ENCODE results near the gene ALKBH6. TPM values are rescaled to one million over a fixed set of nuclear protein-coding genes. Genes with fewer than 3 reads are reported as not detected.

Gene ALKBH6
- total RNA-seq, 1 donor from 2014 or later, result 7.3 TPM

- DNase-seq (ENCODE audit: low read depth in 2 of 2), result peak in 1 of 2 donors; percentile 44
Observed at GRCh38 chr19:36030264-36031148, 16.5 kb upstream of the ALKBH6 start.

GRCh38 chr19:36028313-36029041 is 14.5 kb upstream of the ALKBH6 start:
- DNase-seq (ENCODE audit: low read depth in 2 of 2), result no peak

DNA sequence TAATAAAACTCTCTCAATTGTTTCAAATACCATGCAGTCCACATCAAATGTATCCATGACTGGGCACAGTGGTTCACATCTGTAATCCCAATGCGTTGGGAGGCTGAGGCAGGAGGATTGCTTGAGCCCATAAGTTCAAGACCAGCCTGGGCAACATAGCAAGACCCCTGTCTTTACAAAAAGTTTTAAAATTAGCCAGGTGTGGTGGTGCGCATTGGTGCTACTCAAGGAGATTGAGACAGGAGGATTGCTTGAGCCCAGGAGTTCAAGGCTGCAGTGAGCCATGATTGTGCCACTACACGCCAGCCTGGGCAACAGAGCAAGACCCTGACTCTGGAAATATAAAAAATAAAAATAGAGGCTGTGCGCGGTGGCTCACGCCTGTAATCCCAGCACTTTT is 13.7 kb upstream of the ALKBH6 start:
- no peak for DNase-seq (ENCODE audit: low read depth in 2 of 2)

DNA sequence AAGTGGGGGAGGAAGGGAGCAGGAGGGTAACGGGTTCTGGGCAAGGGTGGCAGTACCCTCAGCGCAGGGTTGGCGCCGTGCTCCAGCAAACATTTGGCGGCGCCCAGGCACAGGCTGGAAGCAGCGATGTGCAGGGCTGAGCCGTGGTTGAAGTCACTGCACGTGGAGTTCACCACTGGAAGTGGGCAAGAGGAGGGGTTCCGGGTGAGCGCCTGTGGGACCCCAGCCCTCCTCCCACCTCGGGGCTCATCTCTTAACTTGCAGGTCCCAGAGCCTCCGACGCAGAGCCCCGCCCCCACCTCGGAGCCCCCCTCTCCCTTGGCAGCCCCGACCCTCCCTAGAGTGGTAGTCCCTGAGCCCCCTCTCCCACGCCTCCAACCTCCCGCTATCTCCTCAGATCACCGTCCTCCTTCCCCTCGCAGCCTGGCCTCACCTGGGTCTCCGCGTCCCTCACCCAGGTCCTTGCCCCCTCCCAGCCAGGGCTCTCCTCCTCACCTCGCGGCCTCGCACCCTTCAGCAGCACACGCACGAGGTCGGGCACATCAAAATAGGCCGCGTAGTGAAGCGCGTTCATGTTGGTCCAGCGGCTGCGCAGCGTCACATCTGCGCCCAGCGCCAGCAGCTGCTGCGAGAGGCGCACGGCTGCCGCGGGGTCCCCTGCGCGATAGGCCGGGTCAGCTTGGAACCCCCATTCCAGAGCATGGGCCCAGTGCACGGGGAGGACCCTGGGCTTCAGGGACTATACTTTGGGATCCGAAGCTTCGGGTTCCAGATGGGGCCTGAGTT is 12.3 kb upstream of the ALKBH6 start:
- no peak for DNase-seq (ENCODE audit: low read depth in 2 of 2)

DNA sequence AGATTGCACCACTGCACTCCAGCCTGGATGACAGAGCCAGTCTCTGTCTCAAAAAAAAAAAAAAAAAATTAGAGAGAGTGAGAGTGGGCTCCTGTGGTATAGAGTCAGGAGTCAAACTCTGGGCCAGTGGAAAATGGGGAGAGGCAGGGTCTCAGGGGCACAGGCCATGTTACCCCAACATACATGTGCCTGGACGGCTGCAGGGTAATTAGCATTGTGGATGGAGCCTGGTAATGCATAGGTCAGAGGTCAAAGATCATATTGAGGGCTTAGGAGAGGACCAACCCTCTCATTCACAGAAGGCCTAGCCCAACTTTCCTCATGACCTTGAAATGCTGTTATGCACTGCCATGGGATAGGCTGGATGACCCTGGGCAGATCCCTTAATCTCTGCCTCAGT is 11.5 kb upstream of the ALKBH6 start:
- DNase-seq (ENCODE audit: low read depth in 2 of 2), result no peak

GRCh38 chr19:36023432-36023831 is 9.4 kb upstream of the ALKBH6 start:
- no peak for DNase-seq (ENCODE audit: low read depth in 2 of 2)

DNA sequence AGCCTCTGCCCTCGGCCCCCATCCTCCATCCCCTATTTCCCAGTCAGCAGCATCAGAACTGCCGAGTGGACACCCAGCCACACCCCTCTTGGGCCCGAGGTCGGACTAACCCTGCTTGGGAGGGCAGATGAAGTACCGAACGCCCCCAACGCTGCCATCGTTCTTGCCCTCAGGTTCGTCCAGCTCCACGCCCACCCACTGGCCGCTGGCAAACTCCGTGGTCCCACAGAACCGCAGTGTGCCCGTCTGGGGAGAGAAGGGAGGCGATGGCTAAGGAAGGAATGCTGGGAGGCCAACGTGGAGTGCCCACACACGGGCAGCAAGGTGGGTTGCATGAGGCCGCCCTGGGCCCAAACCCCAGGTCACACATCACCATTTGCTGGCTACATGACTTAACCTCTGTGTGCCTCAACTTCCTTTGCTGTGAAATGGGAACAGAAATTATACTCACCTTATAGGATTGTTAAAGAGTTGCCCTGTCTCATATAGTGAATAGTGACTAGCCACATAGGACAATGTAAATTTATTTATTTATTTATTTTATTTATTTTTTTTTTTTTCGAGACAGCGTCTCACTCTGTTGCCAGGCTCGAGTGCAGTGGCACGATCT is 5.2 kb upstream of the ALKBH6 start:
- DNase-seq (ENCODE audit: low read depth in 2 of 2), result no peak

DNA sequence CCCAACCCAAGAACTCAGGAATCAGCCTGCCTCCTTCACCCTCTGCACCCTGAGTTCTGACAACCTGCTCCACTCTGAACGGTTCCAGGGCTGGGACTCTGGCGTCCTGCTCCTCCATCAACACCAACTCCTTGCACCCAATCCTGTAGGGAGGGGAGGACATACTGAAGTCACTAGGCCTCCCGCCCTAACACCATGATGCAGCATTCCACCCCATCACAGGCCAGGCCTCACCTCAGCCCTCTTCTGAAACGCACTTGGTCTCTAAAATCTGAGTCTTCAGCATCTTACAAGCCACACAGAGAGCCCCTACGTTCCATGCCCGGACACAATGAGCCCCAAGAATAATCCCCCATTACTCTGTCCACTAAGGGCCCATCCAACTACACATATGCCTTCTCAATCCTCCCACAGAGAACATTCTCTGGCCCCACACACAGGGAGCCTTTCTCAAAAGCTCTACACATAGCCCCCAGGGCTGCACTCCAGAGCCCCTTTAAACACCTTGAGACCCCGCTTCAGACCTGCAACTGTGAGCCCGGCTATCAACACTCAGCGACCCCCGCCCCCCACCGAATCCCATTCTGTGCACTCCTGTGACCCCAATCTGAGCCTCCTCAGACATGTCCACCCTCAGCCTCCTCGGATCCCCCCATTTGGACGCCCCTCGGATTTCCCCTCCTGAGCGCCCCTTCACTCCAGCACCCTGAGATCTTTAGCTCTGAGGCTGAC is 567 bp downstream of the ALKBH6 start:
- DNase-seq (ENCODE audit: low read depth in 2 of 2), result no peak

- no peak for DNase-seq (ENCODE audit: low read depth in 2 of 2)
Observed at GRCh38 chr19:36010402-36010801, 3.6 kb downstream of the ALKBH6 start.

DNA sequence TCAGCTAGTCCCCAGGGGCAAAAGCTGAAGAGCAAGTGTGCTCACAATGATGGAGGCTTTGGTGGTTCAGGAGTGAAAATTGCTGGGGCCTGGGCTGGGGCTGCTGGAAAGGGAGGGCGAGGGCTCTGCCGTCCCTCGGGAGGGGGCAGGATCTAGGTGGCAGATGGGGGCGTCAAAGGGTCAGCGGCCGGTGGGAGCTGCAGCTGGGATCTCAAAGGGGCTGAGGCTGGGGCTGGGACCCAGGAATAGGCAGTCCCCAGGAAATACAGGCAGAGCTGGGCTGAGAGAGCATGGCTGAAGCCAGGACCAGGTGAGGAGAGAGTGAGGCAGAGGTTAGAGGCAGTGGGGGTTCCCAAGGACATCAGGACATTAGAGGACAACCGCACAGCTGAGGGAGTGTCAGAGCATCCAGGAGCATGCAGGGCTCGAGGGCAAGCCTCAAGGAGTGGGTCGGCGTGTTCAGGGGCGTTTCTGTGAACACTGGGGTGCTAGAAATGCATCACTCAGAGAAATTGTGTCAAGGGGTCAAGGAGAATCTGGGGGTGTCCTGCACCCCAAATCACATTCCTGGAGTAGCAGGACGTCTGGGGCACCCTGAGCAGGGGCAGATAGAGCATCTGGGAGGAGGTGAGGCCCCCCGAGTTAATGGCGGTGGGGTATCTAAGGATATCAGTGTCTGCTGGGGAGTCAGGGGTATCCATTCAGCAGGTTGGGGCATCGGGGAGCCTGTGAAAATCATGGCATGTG is 4.2 kb downstream of the ALKBH6 start:
- no peak for DNase-seq (ENCODE audit: low read depth in 2 of 2)

DNA sequence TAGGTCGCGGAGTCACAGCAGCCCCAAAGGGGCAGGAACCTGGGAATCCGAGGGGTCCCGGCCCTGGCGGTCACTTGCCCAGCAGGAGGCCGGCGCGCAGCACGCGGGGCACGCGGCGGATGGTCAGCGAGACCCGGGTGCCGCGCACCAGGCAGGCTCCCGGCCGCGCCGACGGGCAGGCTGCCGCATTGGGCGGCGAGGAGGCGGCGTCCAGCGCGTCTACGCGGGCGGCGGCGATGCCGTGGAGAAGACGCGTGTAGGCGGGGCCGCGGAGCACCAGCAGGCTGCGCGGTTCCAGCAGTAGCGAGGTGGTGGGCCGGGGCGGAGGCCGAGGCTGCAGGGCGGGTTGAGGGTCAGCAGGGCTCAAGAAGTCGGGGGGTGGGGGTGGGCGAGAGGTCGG is 4.8 kb downstream of the ALKBH6 start:
- peak; percentile 62 to 74 for DNase-seq (ENCODE audit: low read depth in 2 of 2)

- DNase-seq (ENCODE audit: low read depth in 2 of 2), result no peak
Observed at GRCh38 chr19:36008336-36008978, 5.6 kb downstream of the ALKBH6 start, which contains the start of gene SYNE4. TSS of gene SYNE4 (minus strand) at chr19:36008813. CDS start at chr19:36008681, 132 bp downstream.

DNA sequence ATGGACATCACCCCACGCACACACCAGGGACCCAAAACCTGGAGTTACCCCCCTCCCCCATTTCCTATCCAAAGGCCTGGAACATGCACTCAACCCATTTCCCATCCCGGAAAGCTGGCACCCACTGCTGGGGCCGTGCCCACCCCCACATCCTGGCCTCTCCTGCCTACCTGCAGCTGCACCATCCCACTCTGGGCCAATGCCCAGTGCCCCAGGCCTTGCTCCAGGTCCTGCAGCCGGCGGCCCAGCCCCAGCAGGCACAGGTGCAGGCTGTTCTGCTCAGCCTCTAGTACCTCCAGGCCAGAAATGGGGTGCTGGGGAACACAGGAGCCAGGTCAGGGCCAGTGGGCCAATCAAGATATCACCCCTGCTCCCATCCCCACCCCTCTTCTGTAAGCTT is 7.1 kb downstream of the ALKBH6 start:
- no peak for DNase-seq (ENCODE audit: low read depth in 2 of 2)

DNA sequence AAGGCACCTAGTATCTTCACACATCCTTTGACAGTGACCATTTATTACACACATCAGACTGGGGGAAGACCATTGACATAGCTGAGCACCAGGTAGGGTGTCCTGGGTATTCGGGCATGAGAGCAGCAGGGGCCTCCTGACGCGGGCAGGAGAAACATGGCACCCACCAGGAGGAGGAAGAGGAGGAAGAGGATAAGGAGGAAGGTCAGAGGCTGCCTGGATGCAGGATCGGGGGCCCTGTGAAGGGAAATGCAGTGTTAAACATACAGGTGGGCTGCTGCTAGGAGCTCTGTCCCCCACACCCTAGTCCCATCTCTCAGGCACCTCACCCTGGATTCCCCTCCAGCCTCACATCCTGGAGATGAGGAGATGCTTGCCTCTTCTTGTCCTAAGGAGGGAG is 10.7 kb downstream of the ALKBH6 start:
- DNase-seq (ENCODE audit: low read depth in 2 of 2), result no peak

GRCh38 chr19:36001605-36002004 is 12.4 kb downstream of the ALKBH6 start:
- DNase-seq (ENCODE audit: low read depth in 2 of 2), result no peak

- no peak for DNase-seq (ENCODE audit: low read depth in 2 of 2)
Observed at GRCh38 chr19:35996777-35997176, 17.2 kb downstream of the ALKBH6 start.

GRCh38 chr19:35995048-35995993 is 18.7 kb downstream of the ALKBH6 start, which contains the start of gene SDHAF1:
TSS of gene SDHAF1 (plus strand) at chr19:35995188. CDS start at chr19:35995275, 87 bp downstream.
- DNase-seq (ENCODE audit: low read depth in 2 of 2), result peak; percentile 94 to 97

GRCh38 chr19:35993923-35994598 is 20.0 kb downstream of the ALKBH6 start:
- peak; percentile 10 to 36 for DNase-seq (ENCODE audit: low read depth in 2 of 2)
